ENCODE data around the gene SIN3A. TPM values are rescaled to one million over a fixed set of nuclear protein-coding genes. Genes with fewer than 3 reads are reported as not detected.

The SIN3A gene
- total RNA-seq, 1 donor from 2014 or later, result 59.2 TPM

- Histone ChIP-seq H3K4me3 (no peak overlapping the region), H3K4me1 (no peaks in the 10 kb centered on the region), H3K27me3 (no peaks in the 10 kb centered on the region), H3K36me3 (peaks cover 0 to 51% of the 10 kb centered on the region in 2 donors), H3K9me3 (no peaks in the 10 kb centered on the region), H3K27ac (no peak overlapping the region)
- intact Hi-C loops (cut with DNase I), result no loop called here
- DNase-seq (ENCODE audit: extremely low spot score in 2 of 2), result no peak
- TF ChIP-seq CTCF (IDR thresholded peaks at IDR 0.05) (no peak), POLR2AphosphoS5 (IDR thresholded peaks at IDR 0.05; ENCODE audit: insufficient read depth in 1 of 2, low read depth in 1 of 2) (no peak), POLR2A (IDR thresholded peaks at IDR 0.05) (no peak)
These were observed 90.0 kb downstream of the SIN3A start for GRCh38 chr15:75361361-75361988.

GRCh38 chr15:75360856-75361255 lies 90.6 kb downstream of the SIN3A start:
- no peaks in the 10 kb centered on the region for H3K27me3 ChIP-seq
- no peaks in the 10 kb centered on the region for H3K4me1 ChIP-seq
- no peak for DNase-seq (ENCODE audit: extremely low spot score in 2 of 2)
- H3K27ac ChIP-seq, result no peak overlapping the region
- intact Hi-C loops (cut with DNase I), result no loop called here
- H3K36me3 ChIP-seq, result peaks cover 0 to 51% of the 10 kb centered on the region in 2 donors
- no peak for TF ChIP-seq POLR2AphosphoS5 (IDR thresholded peaks at IDR 0.05; ENCODE audit: insufficient read depth in 1 of 2, low read depth in 1 of 2)
- TF ChIP-seq POLR2A (IDR thresholded peaks at IDR 0.05), result no peak
- TF ChIP-seq CTCF (IDR thresholded peaks at IDR 0.05), result no peak
- H3K4me3 ChIP-seq, result no peak overlapping the region
- no peaks in the 10 kb centered on the region for H3K9me3 ChIP-seq

GRCh38 chr15:75360391-75360790 lies 91.1 kb downstream of the SIN3A start:
- Histone ChIP-seq H3K36me3 (peaks cover 0 to 51% of the 10 kb centered on the region in 2 donors), H3K27me3 (no peaks in the 10 kb centered on the region), H3K9me3 (no peaks in the 10 kb centered on the region), H3K4me1 (no peaks in the 10 kb centered on the region), H3K27ac (no peak overlapping the region), H3K4me3 (no peak overlapping the region)
- no peak for DNase-seq (ENCODE audit: extremely low spot score in 2 of 2)
- intact Hi-C loops (cut with DNase I), result no loop called here
- no peak for TF ChIP-seq POLR2AphosphoS5 (IDR thresholded peaks at IDR 0.05; ENCODE audit: insufficient read depth in 1 of 2, low read depth in 1 of 2)
- no peak for TF ChIP-seq POLR2A (IDR thresholded peaks at IDR 0.05)
- no peak for TF ChIP-seq CTCF (IDR thresholded peaks at IDR 0.05)

- intact Hi-C loops (cut with DNase I), result no loop called here
- Histone ChIP-seq H3K27ac (no peak overlapping the region), H3K9me3 (no peaks in the 10 kb centered on the region), H3K4me3 (no peak overlapping the region), H3K27me3 (no peaks in the 10 kb centered on the region), H3K4me1 (no peaks in the 10 kb centered on the region), H3K36me3 (peaks cover 0 to 51% of the 10 kb centered on the region in 2 donors)
- no peak for DNase-seq (ENCODE audit: extremely low spot score in 2 of 2)
- no peak for TF ChIP-seq POLR2A (IDR thresholded peaks at IDR 0.05)
- TF ChIP-seq CTCF (IDR thresholded peaks at IDR 0.05), result no peak
- no peak for TF ChIP-seq POLR2AphosphoS5 (IDR thresholded peaks at IDR 0.05; ENCODE audit: insufficient read depth in 1 of 2, low read depth in 1 of 2)
These were observed 91.8 kb downstream of the SIN3A start for GRCh38 chr15:75359537-75360250.

Data from vagina (tissue), 2 donors.